ENCODE data around the gene RPAIN.

DNA sequence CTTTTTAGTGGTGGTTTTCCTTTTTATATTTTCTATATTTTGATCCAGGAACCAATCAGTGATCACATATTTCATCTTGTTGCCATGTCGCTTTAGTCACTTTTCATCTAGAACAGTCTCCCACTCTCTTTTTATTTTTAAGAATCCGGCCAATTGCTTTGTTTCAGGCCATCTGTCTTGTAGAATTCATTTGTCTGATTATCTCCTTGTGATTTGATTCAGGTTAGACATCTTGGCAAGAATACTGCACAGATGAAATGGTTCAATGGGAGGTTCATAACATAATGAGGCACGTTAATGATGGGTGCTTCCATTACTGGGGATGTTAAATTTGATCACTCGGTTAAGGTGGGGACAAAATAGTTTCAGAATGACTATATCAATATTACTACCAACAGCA, 49.6 kb upstream of the RPAIN start:
- TF ChIP-seq EZH2phosphoT487 (conservative IDR thresholded peaks at IDR 0.05; ENCODE audit: low read length), result no peak
- TF ChIP-seq, protein P1, sequence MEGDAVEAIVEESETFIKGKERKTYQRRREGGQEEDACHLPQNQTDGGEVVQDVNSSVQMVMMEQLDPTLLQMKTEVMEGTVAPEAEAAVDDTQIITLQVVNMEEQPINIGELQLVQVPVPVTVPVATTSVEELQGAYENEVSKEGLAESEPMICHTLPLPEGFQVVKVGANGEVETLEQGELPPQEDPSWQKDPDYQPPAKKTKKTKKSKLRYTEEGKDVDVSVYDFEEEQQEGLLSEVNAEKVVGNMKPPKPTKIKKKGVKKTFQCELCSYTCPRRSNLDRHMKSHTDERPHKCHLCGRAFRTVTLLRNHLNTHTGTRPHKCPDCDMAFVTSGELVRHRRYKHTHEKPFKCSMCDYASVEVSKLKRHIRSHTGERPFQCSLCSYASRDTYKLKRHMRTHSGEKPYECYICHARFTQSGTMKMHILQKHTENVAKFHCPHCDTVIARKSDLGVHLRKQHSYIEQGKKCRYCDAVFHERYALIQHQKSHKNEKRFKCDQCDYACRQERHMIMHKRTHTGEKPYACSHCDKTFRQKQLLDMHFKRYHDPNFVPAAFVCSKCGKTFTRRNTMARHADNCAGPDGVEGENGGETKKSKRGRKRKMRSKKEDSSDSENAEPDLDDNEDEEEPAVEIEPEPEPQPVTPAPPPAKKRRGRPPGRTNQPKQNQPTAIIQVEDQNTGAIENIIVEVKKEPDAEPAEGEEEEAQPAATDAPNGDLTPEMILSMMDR (IDR thresholded peaks at IDR 0.05; ENCODE audit: insufficient read depth, low read length, poor library complexity, severe bottlenecking), result no peak
